Fibroblast of peridontal ligament (primary cell): ENCODE results near the gene CRYBG2.
"Not testable (repeated sequence)": the region's sequence is repeated elsewhere in the genome, so short reads cannot be mapped to it uniquely, and the experiment has no call there.

Source experiments
- DNase-seq: peaks from one replicate; pipeline ENCODE4 v3.0.0-alpha.2; 2010; ENCODE audit errors: extremely low read depth

CRYBG2 gene

DNA sequence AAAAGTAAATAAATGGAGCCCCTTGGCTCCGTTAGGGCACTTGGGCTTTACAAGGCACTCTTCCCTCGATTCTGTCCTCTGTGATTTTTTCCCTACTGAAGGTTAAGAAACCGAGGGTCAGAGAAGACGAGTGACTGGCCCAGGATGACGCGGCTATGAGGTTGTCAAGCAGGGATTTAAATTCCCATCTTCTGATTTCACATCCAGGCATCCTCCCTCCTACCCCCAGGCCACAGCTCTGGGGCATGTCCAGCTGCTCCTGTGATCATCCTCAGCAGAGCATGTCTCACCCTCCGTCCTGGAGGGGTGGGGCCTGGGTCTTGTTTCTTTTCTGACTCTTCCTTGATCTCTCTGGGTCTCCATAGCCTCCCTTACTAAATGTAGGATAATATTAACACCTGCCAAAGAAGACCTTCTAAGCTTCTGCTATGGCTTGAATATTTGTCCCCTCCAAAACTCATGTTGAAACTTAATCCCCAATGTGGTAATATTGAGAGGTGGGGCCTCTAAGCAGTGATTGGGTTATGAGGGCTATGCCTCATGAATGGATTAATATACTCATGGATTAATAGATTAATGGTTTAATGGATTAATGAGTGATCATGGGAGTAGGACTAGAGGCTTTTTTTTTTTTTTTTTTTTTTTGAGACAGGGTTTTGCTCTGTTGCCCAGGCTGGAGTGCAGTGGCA is 4.6 kb downstream of the CRYBG2 start:
- DNase-seq = peak; percentile 35

- DNase-seq = no peak
Observed at GRCh38 chr1:26346274-26347033, 7.5 kb downstream of the CRYBG2 start.

- no peak for DNase-seq
Observed at GRCh38 chr1:26345718-26346117, 8.2 kb downstream of the CRYBG2 start.

DNA sequence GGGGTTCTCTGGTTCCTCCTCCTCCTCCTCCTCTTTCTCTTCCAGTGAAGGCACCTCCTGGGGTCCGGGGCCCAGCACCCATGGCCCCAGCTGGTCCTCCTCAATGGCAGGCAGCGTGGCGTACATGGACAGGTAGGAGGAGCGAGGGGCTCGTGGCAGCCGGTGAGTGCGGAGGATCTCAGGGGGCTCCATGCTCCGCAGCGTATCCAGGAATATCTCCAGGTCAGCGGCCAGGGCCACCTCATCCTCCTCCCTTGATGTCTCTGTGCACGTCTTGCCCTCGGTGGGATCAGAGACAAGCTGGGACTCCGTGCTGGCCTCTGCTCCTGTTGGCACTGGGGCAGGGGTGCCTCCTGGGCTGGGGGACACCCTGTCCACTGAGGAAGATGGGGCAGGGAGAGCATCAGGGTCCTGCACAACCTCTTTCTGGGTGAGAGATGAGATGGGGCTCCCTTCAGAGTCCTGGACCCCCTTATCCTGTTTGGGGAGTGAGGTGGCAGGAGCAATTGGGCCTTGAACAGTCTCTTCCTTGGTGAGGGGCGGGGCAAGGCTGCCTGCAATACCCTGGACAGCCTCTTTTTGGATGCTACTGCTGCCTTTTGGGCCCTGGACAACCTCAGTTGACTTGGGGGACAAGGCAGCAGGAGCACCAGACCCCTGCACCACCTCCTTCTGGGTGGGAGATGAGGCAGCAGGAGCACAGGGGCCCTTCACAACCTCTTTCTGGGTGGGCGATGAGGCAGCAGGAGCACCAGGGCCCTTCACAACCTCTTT is 9.6 kb downstream of the CRYBG2 start:
- DNase-seq = no peak

DNA sequence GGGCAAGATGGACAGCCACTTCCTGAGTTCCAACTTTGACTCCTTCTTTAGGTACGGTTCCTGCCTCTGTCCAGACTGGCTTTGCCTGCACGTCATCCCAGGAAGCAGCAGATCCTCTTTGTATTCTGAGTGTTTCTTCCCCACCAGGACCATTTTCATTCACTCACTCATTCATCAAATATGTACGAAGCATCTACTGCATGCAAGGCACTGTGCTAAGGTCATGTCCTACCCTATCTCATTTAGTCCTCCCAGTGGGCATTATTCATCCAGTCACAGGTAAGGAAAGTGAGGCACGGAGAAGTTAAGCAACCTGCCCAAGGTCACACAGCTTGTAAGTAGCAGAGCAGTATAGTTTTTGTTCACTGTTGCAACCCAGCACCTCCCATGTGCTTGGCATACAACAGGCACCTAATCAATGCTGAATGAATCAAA is 13.9 kb downstream of the CRYBG2 start:
- DNase-seq = no peak

DNA sequence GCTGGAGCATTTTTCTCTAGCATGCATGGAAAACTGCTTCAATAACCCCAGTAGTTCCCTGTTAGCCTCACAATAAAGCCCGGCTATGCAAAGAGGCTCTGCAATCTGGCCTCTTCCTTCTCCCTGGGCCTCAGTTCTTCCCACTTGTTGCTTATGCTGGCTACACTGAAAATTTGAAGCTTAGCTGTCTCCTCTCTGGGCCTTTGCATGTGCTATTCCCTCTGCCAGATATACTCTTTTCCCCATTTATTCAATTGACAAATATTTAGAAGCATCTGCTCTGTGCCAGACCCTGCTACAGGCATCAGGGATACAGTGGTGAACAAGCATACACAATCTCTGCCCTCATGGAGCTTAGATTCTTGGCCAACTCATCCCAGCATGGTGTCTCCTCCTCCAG is 15.3 kb downstream of the CRYBG2 start:
- DNase-seq = no peak

DNA sequence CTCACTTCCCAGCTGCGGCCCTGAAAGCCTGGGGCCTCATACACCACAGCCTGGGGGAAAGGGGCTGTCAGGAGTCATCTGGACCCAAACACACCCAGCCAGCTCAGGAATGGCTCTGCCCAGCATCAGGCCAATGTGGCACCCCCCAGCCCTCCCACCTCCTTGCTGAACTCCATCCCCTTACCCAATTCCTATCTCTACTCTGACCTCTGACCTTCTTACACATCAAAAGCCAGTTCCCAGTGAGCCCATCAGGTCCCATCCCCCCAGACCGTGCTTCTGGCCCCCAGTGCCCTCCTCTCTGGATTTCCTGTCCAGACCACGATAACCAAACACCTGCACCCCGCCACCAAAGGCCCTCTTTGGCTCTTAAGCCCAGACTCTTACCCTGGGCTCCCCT is 16.3 kb downstream of the CRYBG2 start:
- no peak for DNase-seq

DNA sequence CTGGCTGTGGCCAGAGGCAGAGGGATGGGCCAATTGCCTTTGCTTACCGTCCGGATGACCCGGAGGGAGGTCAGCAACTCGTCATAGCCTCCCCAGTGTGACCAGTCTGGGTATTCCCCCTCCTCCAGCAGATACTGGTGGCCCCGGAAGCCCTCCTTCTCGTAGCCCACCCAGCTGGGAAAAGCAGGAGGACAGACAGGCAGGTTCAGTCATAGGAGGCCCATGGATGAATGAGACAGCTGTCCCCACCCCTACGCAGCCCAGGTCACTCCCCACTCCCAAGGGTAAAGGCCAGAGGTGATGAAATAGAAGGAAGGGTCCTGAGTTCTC is 16.8 kb downstream of the CRYBG2 start:
- no peak for DNase-seq

DNA sequence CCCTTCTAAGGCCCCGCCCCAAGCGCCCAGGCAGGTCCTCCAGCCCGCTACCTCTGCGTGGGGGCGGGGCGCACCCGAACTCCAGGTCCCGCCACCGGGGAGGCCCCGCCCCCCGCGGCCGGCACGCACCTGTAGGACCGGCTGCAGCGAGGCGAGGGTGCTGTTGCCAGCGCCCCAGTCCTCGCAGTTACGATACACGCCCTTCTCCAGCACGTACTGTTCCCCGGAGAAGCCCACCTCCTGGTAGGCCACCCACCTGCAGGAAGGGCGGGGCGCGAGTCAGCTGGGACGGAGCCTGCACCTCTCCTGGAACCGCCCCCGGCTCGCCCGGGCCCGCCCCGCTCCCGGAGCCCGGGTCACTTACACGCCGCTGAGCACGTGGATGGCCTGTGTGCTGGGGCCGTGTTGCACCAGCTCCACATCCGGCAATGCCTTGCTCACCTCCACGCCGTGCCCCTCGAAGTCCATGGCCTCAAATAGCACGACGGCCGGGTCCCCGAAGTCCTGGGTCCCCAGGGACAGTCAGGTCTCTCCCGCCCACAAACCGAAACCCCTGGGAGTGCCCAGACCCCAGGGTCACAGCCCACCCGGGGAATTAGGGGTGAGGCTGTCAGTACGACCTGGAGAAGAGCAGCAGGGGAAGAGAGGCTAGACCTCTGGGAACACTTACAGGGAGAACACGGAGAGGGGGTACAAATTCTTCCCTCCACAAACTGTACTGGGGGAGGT is 17.3 kb downstream of the CRYBG2 start:
- DNase-seq = no peak

DNA sequence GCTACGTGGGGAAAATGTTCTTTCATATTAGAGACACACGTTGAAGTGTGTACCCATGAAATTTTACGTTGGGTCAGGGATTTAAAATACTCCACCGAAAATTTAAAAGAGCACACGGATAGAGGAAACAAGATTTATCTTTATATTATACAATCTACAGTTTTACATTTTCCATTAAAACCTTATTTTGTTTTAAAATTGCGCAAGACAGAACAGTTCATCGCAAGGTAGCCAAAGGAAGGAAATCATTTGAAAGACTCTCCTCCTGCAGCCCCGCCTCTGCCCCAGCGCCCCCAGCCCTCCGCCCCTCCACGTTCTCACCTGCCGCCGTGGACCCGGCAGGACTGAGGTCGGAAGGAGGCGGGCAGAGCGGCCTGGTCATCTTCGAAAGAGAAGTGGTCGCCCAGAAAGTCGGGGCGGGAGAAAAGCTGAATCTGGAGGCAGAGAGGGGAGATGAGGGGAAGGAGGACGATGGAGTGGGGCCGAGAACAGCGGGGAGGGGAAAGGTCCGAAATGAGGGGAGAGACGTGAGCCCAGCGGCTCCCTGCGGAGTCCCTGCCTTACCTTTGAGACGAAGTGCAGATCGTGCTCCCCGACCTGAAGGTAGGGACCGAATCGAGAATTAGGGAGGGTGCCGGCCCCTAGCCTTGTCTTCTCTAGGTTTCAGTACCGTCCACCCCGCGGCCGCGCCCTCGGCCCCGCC is 18.0 kb downstream of the CRYBG2 start:
- no peak for DNase-seq

DNA sequence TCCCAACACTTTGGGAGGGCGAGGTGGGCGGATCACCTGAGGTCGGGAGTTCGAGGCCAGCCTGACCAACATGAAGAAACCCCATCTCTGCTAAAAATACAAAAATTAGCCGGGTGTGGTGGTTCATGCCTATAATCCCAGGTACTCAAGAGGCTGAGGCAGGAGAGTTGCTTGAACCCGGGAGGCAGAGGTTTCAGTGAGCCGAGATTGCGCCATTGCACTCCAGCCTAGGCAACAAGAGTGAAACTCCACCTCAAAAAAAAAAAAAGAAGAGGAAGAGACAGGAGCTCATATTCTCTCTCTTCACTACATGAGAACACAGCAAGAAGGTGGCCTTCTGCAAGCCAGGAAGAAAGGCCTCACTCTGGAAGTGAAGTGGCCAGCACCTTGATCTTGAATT is 20.6 kb downstream of the CRYBG2 start:
- not testable (repeated sequence) for DNase-seq

DNA sequence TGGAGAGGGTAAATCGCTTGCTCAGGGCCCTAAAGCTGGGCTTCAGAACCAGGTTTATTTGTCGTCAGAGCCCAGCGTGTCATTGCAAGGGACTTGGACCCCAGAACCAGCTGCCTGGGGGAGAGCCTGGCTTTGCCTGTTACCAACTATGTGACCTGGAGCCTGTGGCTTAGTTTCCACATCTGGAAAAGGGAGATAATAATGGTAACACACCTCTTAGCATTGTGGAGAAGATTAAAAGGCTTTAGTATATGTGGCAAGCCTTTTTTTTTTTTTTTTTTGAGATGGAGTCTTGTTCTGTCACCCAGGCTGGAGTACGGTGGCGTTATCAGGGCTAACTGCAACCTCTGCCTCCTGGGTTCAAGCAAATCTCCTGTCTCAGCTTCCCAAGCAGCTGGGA is 23.7 kb downstream of the CRYBG2 start:
- no peak for DNase-seq

GRCh38 chr1:26329380-26329779 is 24.6 kb downstream of the CRYBG2 start:
- DNase-seq = not testable (repeated sequence)

DNA sequence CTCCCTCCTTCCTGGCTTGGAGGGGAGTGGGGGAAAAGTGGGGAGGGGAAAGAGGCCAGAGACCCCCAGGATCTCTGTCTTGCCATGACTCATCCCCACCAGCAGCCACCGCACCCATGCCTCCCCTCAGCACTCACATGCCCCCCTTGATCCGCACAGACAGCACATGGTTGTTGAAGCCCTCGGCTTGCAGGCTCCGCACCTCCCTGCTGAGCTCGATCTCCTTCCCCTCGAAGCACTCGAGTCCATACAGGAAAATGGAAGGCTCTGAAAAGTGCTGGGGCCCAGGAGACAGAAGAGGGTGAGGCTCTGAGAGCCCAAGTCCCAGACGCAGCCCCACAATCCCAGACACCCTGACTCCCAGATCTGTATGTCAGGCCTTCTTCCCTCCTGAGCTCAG is 25.3 kb downstream of the CRYBG2 start:
- DNase-seq = no peak

DNA sequence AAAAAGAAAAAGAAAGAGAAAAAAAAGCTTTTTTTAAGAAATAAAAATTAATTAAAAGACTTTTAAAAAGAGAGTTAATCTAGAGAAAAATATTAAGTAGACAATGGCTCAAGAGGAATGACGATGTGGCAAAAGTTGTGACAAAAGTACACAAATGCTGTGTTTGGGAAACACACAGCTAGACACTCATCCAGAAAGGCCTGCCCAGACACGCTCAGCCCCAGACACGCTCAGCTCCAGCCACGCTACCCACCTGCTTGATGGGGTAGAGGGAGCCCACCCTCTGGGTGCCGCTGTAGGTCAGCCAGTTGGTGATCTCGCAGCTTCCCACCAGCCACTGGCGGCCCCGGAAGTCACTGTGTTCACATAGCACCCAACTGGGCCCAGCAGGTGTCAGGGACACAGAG is 26.0 kb downstream of the CRYBG2 start:
- DNase-seq = no peak

DNA sequence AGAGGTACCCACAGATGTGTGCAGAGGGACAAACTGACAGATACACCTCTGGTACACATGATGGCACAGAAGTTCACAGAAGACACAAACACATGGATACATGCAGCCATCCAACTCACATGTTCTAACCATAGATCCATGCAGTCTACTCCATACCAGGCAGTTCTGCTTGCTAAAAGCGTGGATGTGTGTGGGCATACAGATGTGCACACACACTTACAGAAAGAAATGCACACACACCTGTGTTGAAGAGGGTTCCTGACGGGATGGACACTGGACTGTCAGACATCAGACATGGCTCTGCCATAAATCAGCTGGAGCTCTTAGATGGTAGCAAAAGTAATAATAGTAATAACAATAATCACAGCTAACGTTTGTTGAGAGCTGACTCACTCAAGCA is 29.4 kb downstream of the CRYBG2 start:
- no peak for DNase-seq

DNA sequence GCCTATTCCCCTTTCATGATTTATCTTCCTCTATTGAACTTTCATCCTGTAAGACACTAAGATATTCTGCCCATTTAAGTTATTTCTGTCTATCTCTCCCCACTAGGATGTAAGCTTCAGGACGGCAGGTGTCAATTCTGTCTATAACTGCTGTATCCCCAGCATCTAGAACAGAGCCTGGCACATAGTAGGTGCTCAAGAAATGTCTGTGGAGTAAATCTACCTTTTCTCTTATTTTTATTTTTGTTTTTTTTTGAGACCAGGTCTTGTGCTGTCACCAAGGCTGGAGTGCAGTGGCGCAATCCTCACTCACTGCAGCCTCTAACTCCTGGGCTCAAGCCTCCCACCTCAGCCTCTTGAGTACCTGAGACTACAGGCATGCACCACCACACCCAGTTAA is 30.5 kb downstream of the CRYBG2 start:
- no peak for DNase-seq

- DNase-seq = no peak
Observed at GRCh38 chr1:26322042-26322331, 31.9 kb downstream of the CRYBG2 start.

DNA sequence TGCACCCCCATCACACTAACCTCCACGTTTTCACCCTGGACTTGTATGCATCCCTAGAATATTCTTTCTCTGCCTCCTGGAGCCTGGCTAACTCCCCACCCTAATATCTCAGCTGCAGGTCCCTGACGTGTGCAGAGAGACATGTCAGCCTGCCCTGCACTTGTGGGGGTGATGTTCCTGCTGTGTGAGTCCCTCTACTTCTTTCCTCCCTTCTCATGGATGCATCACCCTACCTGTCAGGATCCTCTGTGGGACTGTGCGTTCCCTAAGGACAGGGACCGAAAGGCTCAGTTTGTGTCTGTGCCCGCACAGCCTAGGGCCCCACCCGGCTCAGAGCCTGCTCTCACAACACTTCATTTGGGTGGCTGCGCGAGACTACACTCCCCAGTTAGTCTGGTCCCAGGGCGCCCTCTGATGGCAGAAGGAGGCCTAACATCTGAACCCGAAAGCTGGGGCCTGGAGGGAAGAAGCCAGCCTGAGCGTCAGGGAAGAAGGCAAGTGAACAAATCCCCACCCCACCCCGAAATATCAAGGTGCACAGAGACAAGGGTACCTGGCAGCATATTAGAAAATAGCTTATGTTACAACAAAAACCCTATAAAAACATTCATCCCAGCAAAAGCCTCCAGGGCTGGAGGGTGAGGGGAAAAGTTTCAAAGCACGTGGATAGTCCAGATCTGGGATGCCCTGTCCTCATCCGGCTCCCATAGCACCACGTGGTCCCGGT is 32.5 kb downstream of the CRYBG2 start:
- peak; percentile 87 for DNase-seq

GRCh38 chr1:26320896-26321295 is 33.0 kb downstream of the CRYBG2 start:
- no peak for DNase-seq
